GM23338 (cell line): ENCODE results near the gene TPM2. TPM values are rescaled to one million over a fixed set of nuclear protein-coding genes. Genes with fewer than 3 reads are reported as not detected.

Experiments
- ATAC-seq: fragments of 200-7000 bp; cut with Tn5 transposase; 3 replicates; pipeline ENCODE4 v1.9.1; 2020
- DNase-seq: peaks from one replicate; pipeline ENCODE4 v3.0.0-alpha.2; 2015; ENCODE audit warnings: low spot score
- H2AFZ ChIP-seq: fragments of 200-600 bp; sonication (generic); 2 replicates; pipeline ENCODE4 v1.8.0; 2016; ENCODE audit warnings: antibody characterized with exemption, mild to moderate bottlenecking, moderate library complexity
- H3F3A ChIP-seq: fragments of 200-600 bp; sonication (generic); replicated peaks from 2 replicates; pipeline ENCODE4 v1.8.0; 2017; ENCODE audit warnings: antibody characterized with exemption, mixed run types, low read depth
- H3K27ac ChIP-seq: fragments of 200-600 bp; sonication (generic); 2 replicates; pipeline ENCODE4 v1.6.1; 2016; ENCODE audit warnings: low read depth
- H3K27me3 ChIP-seq: fragments of 200-600 bp; sonication (generic); 2 replicates; pipeline ENCODE4 v1.8.0; 2016; ENCODE audit warnings: mild to moderate bottlenecking, mixed run types, moderate library complexity; ENCODE audit not compliant: insufficient read depth
- H3K36me3 ChIP-seq: fragments of 200-600 bp; sonication (generic); 2 replicates; pipeline ENCODE4 v1.8.0; 2016; ENCODE audit warnings: mild to moderate bottlenecking; ENCODE audit not compliant: insufficient read depth
- H3K4me1 ChIP-seq: fragments of 200-600 bp; sonication (generic); 2 replicates; pipeline ENCODE4 v1.8.0; 2016; ENCODE audit warnings: mild to moderate bottlenecking, moderate library complexity; ENCODE audit not compliant: insufficient read depth
- H3K4me2 ChIP-seq: fragments of 200-600 bp; sonication (generic); 2 replicates; pipeline ENCODE4 v1.7.1; 2017; ENCODE audit warnings: mixed run types
- H3K4me3 ChIP-seq: fragments of 200-600 bp; sonication (generic); 2 replicates; pipeline ENCODE4 v1.6.1; 2016; ENCODE audit warnings: mixed run types
- H3K79me2 ChIP-seq: fragments of 200-600 bp; sonication (generic); replicated peaks from 2 replicates; pipeline ENCODE4 v1.8.0; 2017; ENCODE audit warnings: mild to moderate bottlenecking; ENCODE audit not compliant: insufficient read depth
- H3K9me2 ChIP-seq: fragments of 200-600 bp; sonication (generic); 2 replicates; pipeline ENCODE4 v1.8.0; 2017; ENCODE audit not compliant: insufficient read depth
- H4K20me1 ChIP-seq: fragments of 200-600 bp; sonication (generic); replicated peaks from 2 replicates; pipeline ENCODE4 v1.8.0; 2017; ENCODE audit warnings: mild to moderate bottlenecking; ENCODE audit not compliant: insufficient read depth
- H3K27ac Mint-ChIP-seq: 2 replicates; pipeline ENCODE4 v1.8.0; 2020; ENCODE audit warnings: inconsistent platforms, mild to moderate bottlenecking, moderate library complexity, mixed read lengths
- H3K27me3 Mint-ChIP-seq: 3 replicates; pipeline ENCODE4 v1.8.0; 2022; ENCODE audit warnings: low read depth, mild to moderate bottlenecking, moderate library complexity, mixed read lengths, inconsistent platforms; ENCODE audit not compliant: insufficient read depth, poor library complexity
- H3K36me3 Mint-ChIP-seq: 3 replicates; pipeline ENCODE4 v1.8.0; 2021; ENCODE audit warnings: low read depth, mild to moderate bottlenecking, inconsistent platforms, moderate library complexity, mixed read lengths
- H3K4me1 Mint-ChIP-seq: 3 replicates; pipeline ENCODE4 v1.8.0; 2020; ENCODE audit warnings: mild to moderate bottlenecking, inconsistent platforms, mixed read lengths
- H3K4me3 Mint-ChIP-seq: 3 replicates; pipeline ENCODE4 v1.8.0; 2021; ENCODE audit warnings: moderate library complexity, mild to moderate bottlenecking, inconsistent platforms, mixed read lengths
- H3K9me3 Mint-ChIP-seq: 3 replicates; pipeline ENCODE4 v1.8.0; 2020; ENCODE audit warnings: moderate library complexity, mild to moderate bottlenecking, inconsistent platforms, mixed read lengths
- CREB1 ChIP-seq: fragments of 250-450 bp; sonication (Bioruptor Pico); IDR thresholded peaks from 2 replicates; pipeline ENCODE4 v1.5.0; 2020; ENCODE audit warnings: low read depth, mild to moderate bottlenecking, moderate library complexity
- JUNB ChIP-seq: IDR thresholded peaks from one replicate; pipeline ENCODE4 v1.6.1; 2016; ENCODE audit warnings: antibody characterized with exemption; ENCODE audit not compliant: unreplicated experiment
- NANOG ChIP-seq: IDR thresholded peaks from 2 replicates; pipeline ENCODE4 v1.6.1; 2016; ENCODE audit warnings: antibody characterized with exemption, borderline replicate concordance
- ZNF114 ChIP-seq: fragments of 250-450 bp; sonication (Bioruptor Pico); IDR thresholded peaks from 2 replicates; pipeline ENCODE4 v1.5.0; 2020; ENCODE audit warnings: mild to moderate bottlenecking, moderate library complexity
- polyA plus RNA-seq: library from polyadenylated mRNA; unstranded; fragments of >200 nt; fragmentation: Nextera tagmentation; extraction: Ambion mirVana; gene quantifications from 2 replicates; pipeline ENCODE4 v1.2.1, GENCODE V29; 2016
- total RNA-seq: library from RNA; depleted of rRNA; stranded (reverse); fragments of >200 nt; shearing (Covaris generic); gene quantifications from 2 replicates; pipeline ENCODE4 v1.2.3, GENCODE V29; 2014
- TF ChIP-seq, protein P1 (sequence below): fragments of 250-450 bp; sonication (Bioruptor Pico); IDR thresholded peaks from 2 replicates; pipeline ENCODE4 v1.5.0; 2020; ENCODE audit warnings: mild to moderate bottlenecking, moderate library complexity

TPM2 gene
- total and polyA plus RNA-seq, 2 experiments from 2014 or later: 116 to 488 TPM

- TF ChIP-seq, protein P1, sequence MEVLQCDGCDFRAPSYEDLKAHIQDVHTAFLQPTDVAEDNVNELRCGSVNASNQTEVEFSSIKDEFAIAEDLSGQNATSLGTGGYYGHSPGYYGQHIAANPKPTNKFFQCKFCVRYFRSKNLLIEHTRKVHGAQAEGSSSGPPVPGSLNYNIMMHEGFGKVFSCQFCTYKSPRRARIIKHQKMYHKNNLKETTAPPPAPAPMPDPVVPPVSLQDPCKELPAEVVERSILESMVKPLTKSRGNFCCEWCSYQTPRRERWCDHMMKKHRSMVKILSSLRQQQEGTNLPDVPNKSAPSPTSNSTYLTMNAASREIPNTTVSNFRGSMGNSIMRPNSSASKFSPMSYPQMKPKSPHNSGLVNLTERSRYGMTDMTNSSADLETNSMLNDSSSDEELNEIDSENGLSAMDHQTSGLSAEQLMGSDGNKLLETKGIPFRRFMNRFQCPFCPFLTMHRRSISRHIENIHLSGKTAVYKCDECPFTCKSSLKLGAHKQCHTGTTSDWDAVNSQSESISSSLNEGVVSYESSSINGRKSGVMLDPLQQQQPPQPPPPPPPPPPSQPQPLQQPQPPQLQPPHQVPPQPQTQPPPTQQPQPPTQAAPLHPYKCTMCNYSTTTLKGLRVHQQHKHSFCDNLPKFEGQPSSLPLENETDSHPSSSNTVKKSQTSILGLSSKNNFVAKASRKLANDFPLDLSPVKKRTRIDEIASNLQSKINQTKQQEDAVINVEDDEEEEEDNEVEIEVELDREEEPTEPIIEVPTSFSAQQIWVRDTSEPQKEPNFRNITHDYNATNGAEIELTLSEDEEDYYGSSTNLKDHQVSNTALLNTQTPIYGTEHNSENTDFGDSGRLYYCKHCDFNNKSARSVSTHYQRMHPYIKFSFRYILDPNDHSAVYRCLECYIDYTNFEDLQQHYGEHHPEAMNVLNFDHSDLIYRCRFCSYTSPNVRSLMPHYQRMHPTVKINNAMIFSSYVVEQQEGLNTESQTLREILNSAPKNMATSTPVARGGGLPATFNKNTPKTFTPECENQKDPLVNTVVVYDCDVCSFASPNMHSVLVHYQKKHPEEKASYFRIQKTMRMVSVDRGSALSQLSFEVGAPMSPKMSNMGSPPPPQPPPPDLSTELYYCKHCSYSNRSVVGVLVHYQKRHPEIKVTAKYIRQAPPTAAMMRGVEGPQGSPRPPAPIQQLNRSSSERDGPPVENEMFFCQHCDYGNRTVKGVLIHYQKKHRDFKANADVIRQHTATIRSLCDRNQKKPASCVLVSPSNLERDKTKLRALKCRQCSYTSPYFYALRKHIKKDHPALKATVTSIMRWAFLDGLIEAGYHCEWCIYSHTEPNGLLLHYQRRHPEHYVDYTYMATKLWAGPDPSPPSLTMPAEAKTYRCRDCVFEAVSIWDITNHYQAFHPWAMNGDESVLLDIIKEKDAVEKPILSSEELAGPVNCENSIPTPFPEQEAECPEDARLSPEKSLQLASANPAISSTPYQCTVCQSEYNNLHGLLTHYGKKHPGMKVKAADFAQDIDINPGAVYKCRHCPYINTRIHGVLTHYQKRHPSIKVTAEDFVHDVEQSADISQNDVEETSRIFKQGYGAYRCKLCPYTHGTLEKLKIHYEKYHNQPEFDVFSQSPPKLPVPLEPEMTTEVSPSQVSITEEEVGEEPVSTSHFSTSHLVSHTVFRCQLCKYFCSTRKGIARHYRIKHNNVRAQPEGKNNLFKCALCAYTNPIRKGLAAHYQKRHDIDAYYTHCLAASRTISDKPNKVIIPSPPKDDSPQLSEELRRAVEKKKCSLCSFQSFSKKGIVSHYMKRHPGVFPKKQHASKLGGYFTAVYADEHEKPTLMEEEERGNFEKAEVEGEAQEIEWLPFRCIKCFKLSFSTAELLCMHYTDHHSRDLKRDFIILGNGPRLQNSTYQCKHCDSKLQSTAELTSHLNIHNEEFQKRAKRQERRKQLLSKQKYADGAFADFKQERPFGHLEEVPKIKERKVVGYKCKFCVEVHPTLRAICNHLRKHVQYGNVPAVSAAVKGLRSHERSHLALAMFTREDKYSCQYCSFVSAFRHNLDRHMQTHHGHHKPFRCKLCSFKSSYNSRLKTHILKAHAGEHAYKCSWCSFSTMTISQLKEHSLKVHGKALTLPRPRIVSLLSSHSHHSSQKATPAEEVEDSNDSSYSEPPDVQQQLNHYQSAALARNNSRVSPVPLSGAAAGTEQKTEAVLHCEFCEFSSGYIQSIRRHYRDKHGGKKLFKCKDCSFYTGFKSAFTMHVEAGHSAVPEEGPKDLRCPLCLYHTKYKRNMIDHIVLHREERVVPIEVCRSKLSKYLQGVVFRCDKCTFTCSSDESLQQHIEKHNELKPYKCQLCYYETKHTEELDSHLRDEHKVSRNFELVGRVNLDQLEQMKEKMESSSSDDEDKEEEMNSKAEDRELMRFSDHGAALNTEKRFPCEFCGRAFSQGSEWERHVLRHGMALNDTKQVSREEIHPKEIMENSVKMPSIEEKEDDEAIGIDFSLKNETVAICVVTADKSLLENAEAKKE: no peak
These were observed 14.4 kb upstream of the TPM2 start (continued) for GRCh38 chr9:35703906-35704672.

GRCh38 chr9:35702696-35703095, 13.0 kb upstream of the TPM2 start:
- Histone ChIP-seq H3K27me3 (no peaks in the 10 kb centered on the region), H4K20me1 (no peaks in the 10 kb centered on the region), H3K4me3 (no peak overlapping the region), H3K27ac (no peak overlapping the region), H3K36me3 (peaks cover 38% of the 10 kb centered on the region; the same call in 1 of the 2 replicates), H2AFZ (no peak overlapping the region), H3K4me2 (no peak overlapping the region), H3F3A (no peaks in the 10 kb centered on the region), H3K79me2 (no peaks in the 10 kb centered on the region), H3K9me2 (no peaks in the 10 kb centered on the region), H3K4me1 (no peaks in the 10 kb centered on the region)
- Mint-ChIP-seq H3K4me3 (no peak overlapping the region), H3K27me3 (peaks cover 6% of the 10 kb centered on the region), H3K27ac (no peak overlapping the region), H3K4me1 (no peaks in the 10 kb centered on the region), H3K36me3 (peaks cover 23% of the 10 kb centered on the region), H3K9me3 (no peaks in the 10 kb centered on the region)
- ATAC-seq (no peak), DNase-seq (no peak)
- TF ChIP-seq ZNF114: no peak
- no peak for TF ChIP-seq NANOG
- TF ChIP-seq JUNB: no peak
- TF ChIP-seq, protein P1: no peak
- TF ChIP-seq CREB1: no peak
